Astrocyte (in vitro differentiated cells and primary cell): ENCODE data around the gene RALGAPA2. TPM values are rescaled to one million over a fixed set of nuclear protein-coding genes. Genes with fewer than 3 reads are reported as not detected.
A peak's percentile ranks its signal among the peaks of the same experiment; 100 is the strongest.

Experiments
- DNase-seq: peaks from one replicate; pipeline ENCODE4 v3.0.0-alpha.2; 2010; ENCODE audit warnings: low read depth
- FAIRE-seq: peaks from 2 replicates; lab custom pipeline; 2011; peaks lifted over from hg19 to GRCh38; lab: Jason Lieb, UNC
- H2AFZ ChIP-seq: 2 replicates; pipeline ENCODE4 v1.6.0; 2012; ENCODE audit warnings: low read depth, low read length, inconsistent platforms
- H3K27ac ChIP-seq: 2 replicates; pipeline ENCODE4 v1.5.1; 2011; ENCODE audit warnings: low read depth, low read length, inconsistent platforms
- H3K27me3 ChIP-seq: 2 replicates; pipeline ENCODE4 v1.6.0; 2011; ENCODE audit warnings: low read length, inconsistent platforms; ENCODE audit not compliant: insufficient read depth
- H3K36me3 ChIP-seq: 2 replicates; pipeline ENCODE4 v1.5.1; 2011; ENCODE audit warnings: low read length, inconsistent platforms; ENCODE audit not compliant: insufficient read depth
- H3K4me1 ChIP-seq: 2 replicates; pipeline ENCODE4 v1.5.1; 2011; ENCODE audit warnings: low read length, inconsistent platforms; ENCODE audit not compliant: insufficient read depth
- H3K4me2 ChIP-seq: 2 replicates; pipeline ENCODE4 v1.6.0; 2012; ENCODE audit warnings: low read length, inconsistent platforms
- H3K4me3 ChIP-seq: 2 replicates; pipeline ENCODE4 v1.5.1; 2011; ENCODE audit warnings: low read depth, mild to moderate bottlenecking, low read length, inconsistent platforms; ENCODE audit not compliant: insufficient read depth
- H3K79me2 ChIP-seq: 2 replicates; pipeline ENCODE4 v1.6.0; 2012; ENCODE audit warnings: mild to moderate bottlenecking, low read length, inconsistent platforms; ENCODE audit not compliant: insufficient read depth
- H3K9ac ChIP-seq: 2 replicates; pipeline ENCODE4 v1.6.0; 2012; ENCODE audit warnings: mild to moderate bottlenecking, low read length, inconsistent platforms
- H3K9me3 ChIP-seq: 2 replicates; pipeline ENCODE4 v1.5.1; 2012; ENCODE audit warnings: low read depth, mild to moderate bottlenecking, low read length, inconsistent platforms; ENCODE audit not compliant: insufficient read depth
- H4K20me1 ChIP-seq: 2 replicates; pipeline ENCODE4 v1.6.0; 2012; ENCODE audit warnings: low read length, inconsistent platforms; ENCODE audit not compliant: insufficient read depth
- H3K27ac Mint-ChIP-seq: one replicate; pipeline ENCODE4 v1.8.0; 2021; ENCODE audit warnings: mild to moderate bottlenecking, mixed read lengths; ENCODE audit not compliant: unreplicated experiment
- H3K27me3 Mint-ChIP-seq: one replicate; pipeline ENCODE4 v1.8.0; 2021; ENCODE audit warnings: low read depth, mixed read lengths; ENCODE audit not compliant: unreplicated experiment
- H3K36me3 Mint-ChIP-seq: one replicate; pipeline ENCODE4 v1.8.0; 2021; ENCODE audit warnings: low read depth, mixed read lengths; ENCODE audit not compliant: unreplicated experiment
- H3K4me1 Mint-ChIP-seq: one replicate; pipeline ENCODE4 v1.8.0; 2021; ENCODE audit warnings: low read depth, mixed read lengths; ENCODE audit not compliant: unreplicated experiment
- H3K4me3 Mint-ChIP-seq: one replicate; pipeline ENCODE4 v1.8.0; 2021; ENCODE audit warnings: mild to moderate bottlenecking, moderate library complexity, mixed read lengths; ENCODE audit not compliant: unreplicated experiment
- H3K9me3 Mint-ChIP-seq: one replicate; pipeline ENCODE4 v1.8.0; 2021; ENCODE audit warnings: mild to moderate bottlenecking, mixed read lengths; ENCODE audit not compliant: unreplicated experiment
- CTCF ChIP-seq: IDR thresholded peaks from 2 replicates; pipeline ENCODE4 v1.5.1; 2011; ENCODE audit warnings: low read depth, mild to moderate bottlenecking, inconsistent platforms, low read length, moderate library complexity; ENCODE audit not compliant: insufficient read depth
- EZH2 ChIP-seq: IDR thresholded peaks from 2 replicates; pipeline ENCODE4 v1.6.1; 2012; ENCODE audit warnings: mild to moderate bottlenecking, low read length, inconsistent platforms; ENCODE audit not compliant: insufficient read depth
- total RNA-seq: library from RNA; stranded (reverse); gene quantifications from 2 replicates; pipeline ENCODE4 v1.2.1, GENCODE V29; 2021

RALGAPA2 gene
- total RNA-seq, 1 donor from 2014 or later = 6.6 TPM

- DNase-seq = no peak
- no peak overlapping the region for H3K4me2 ChIP-seq
- peaks cover 4% of the 10 kb centered on the region for H3K9me3 ChIP-seq
- H4K20me1 ChIP-seq = peaks cover 4% of the 10 kb centered on the region
- no peaks in the 10 kb centered on the region for H3K36me3 Mint-ChIP-seq
- H3K36me3 ChIP-seq = no peaks in the 10 kb centered on the region
- H3K9me3 Mint-ChIP-seq = peaks cover 9% of the 10 kb centered on the region
- no peak for FAIRE-seq
- H3K4me3 Mint-ChIP-seq = no peak overlapping the region
- no peaks in the 10 kb centered on the region for H3K4me1 ChIP-seq
- H3K27ac Mint-ChIP-seq = peak overlapping the region; percentile 12
- no peaks in the 10 kb centered on the region for H3K79me2 ChIP-seq
- H3K27me3 Mint-ChIP-seq = peaks cover 60% of the 10 kb centered on the region
- no peak overlapping the region for H3K9ac ChIP-seq
- peaks cover 6% of the 10 kb centered on the region for H3K4me1 Mint-ChIP-seq
- peaks cover 74% of the 10 kb centered on the region for H3K27me3 ChIP-seq
- H2AFZ ChIP-seq = no peak overlapping the region
- no peak overlapping the region for H3K27ac ChIP-seq
- TF ChIP-seq EZH2 (peak; percentile 83), CTCF (no peak)
- H3K4me3 ChIP-seq = no peak overlapping the region
Observed at GRCh38 chr20:20366876-20367574, 345.4 kb downstream of the RALGAPA2 start.

- H3K4me3 Mint-ChIP-seq = no peak overlapping the region
- no peaks in the 10 kb centered on the region for H3K36me3 ChIP-seq
- peaks cover 59% of the 10 kb centered on the region for H3K27me3 Mint-ChIP-seq
- H3K4me2 ChIP-seq = no peak overlapping the region
- no peaks in the 10 kb centered on the region for H3K36me3 Mint-ChIP-seq
- peaks cover 4% of the 10 kb centered on the region for H3K9me3 ChIP-seq
- no peak overlapping the region for H3K9ac ChIP-seq
- H2AFZ ChIP-seq = no peak overlapping the region
- H3K4me3 ChIP-seq = no peak overlapping the region
- H3K4me1 ChIP-seq = no peaks in the 10 kb centered on the region
- no peaks in the 10 kb centered on the region for H3K79me2 ChIP-seq
- no peak for TF ChIP-seq CTCF
- TF ChIP-seq EZH2 = no peak
- peaks cover 9% of the 10 kb centered on the region for H3K9me3 Mint-ChIP-seq
- peaks cover under 1% of the 10 kb centered on the region for H4K20me1 ChIP-seq
- H3K27ac Mint-ChIP-seq = peak overlapping the region; percentile 62
- H3K4me1 Mint-ChIP-seq = peaks cover 6% of the 10 kb centered on the region
- no peak for DNase-seq
- no peak for FAIRE-seq
- peaks cover 74% of the 10 kb centered on the region for H3K27me3 ChIP-seq
- H3K27ac ChIP-seq = no peak overlapping the region
Observed at GRCh38 chr20:20366551-20366875, 345.9 kb downstream of the RALGAPA2 start.

- Mint-ChIP-seq H3K27ac (peak overlapping the region; percentile 80), H3K4me1 (peaks cover 6% of the 10 kb centered on the region), H3K36me3 (no peaks in the 10 kb centered on the region), H3K27me3 (peaks cover 59% of the 10 kb centered on the region), H3K9me3 (peaks cover 9% of the 10 kb centered on the region), H3K4me3 (no peak overlapping the region)
- no peaks in the 10 kb centered on the region for H3K4me1 ChIP-seq
- peaks cover 71% of the 10 kb centered on the region for H3K27me3 ChIP-seq
- H3K36me3 ChIP-seq = no peaks in the 10 kb centered on the region
- H3K4me2 ChIP-seq = no peak overlapping the region
- H4K20me1 ChIP-seq = no peaks in the 10 kb centered on the region
- peaks cover 4% of the 10 kb centered on the region for H3K9me3 ChIP-seq
- no peak overlapping the region for H3K4me3 ChIP-seq
- no peaks in the 10 kb centered on the region for H3K79me2 ChIP-seq
- TF ChIP-seq CTCF = no peak
- TF ChIP-seq EZH2 = no peak
- FAIRE-seq = no peak
- no peak overlapping the region for H2AFZ ChIP-seq
- no peak for DNase-seq
- no peak overlapping the region for H3K27ac ChIP-seq
- no peak overlapping the region for H3K9ac ChIP-seq
Observed at GRCh38 chr20:20365480-20366161, 346.8 kb downstream of the RALGAPA2 start.
